WTC11 (cell line): ENCODE data around the gene RPS6KC1. TPM values are rescaled to one million over a fixed set of nuclear protein-coding genes. Genes with fewer than 3 reads are reported as not detected.

Experiments
- ATAC-seq: fragments of 200-7000 bp; cut with Tn5 transposase; 2 replicates; pipeline ENCODE4 v1.10.0; 2021; ENCODE audit warnings: mild to moderate bottlenecking, moderate library complexity
- CTCF ChIA-PET: fragments of 300-600 bp; sonication (Branson Sonifier 250); formaldehyde crosslinking; loops from one replicate; lab custom pipeline; 2021; ENCODE audit warnings: antibody characterized with exemption; lab: Charles Lee
- POLR2A ChIA-PET: fragments of 350-600 bp; sonication (Branson Sonifier 250); formaldehyde crosslinking; loops from one replicate; lab custom pipeline; 2021; ENCODE audit warnings: antibody characterized with exemption; lab: Charles Lee
- DNase-seq: peaks from one replicate; pipeline ENCODE4 v3.0.0; 2021; ENCODE audit warnings: low spot score
- H3K27ac Mint-ChIP-seq: 2 replicates; pipeline ENCODE4 v1.8.0; 2021; ENCODE audit warnings: mixed read lengths
- H3K27me3 Mint-ChIP-seq: 2 replicates; pipeline ENCODE4 v1.8.0; 2021; ENCODE audit warnings: low read depth, mild to moderate bottlenecking, moderate library complexity, mixed read lengths
- H3K36me3 Mint-ChIP-seq: 2 replicates; pipeline ENCODE4 v1.8.0; 2021; ENCODE audit warnings: mixed read lengths
- H3K4me1 Mint-ChIP-seq: 2 replicates; pipeline ENCODE4 v1.8.0; 2022; ENCODE audit warnings: mixed read lengths
- H3K4me3 Mint-ChIP-seq: 2 replicates; pipeline ENCODE4 v1.8.0; 2021; ENCODE audit warnings: mild to moderate bottlenecking, moderate library complexity, mixed read lengths
- H3K9me3 Mint-ChIP-seq: 2 replicates; pipeline ENCODE4 v1.8.0; 2021; ENCODE audit warnings: mixed read lengths
- ATF1 ChIP-seq: sonication (generic); formaldehyde crosslinking; IDR thresholded peaks from 2 replicates; pipeline ENCODE4 v1.8.1; 2023; ENCODE audit warnings: mild to moderate bottlenecking, moderate library complexity, missing genetic modification reagents
- CBFB ChIP-seq: sonication (generic); formaldehyde crosslinking; IDR thresholded peaks from 2 replicates; pipeline ENCODE4 v1.8.1; 2022; ENCODE audit warnings: mild to moderate bottlenecking, low read depth, missing genetic modification reagents
- FOXK1 ChIP-seq: sonication (generic); formaldehyde crosslinking; IDR thresholded peaks from 2 replicates; pipeline ENCODE4 v1.8.0; 2022; ENCODE audit warnings: mild to moderate bottlenecking, moderate library complexity, missing genetic modification reagents
- GRHL2 ChIP-seq: fragments of 250-450 bp; sonication (Bioruptor Pico); IDR thresholded peaks from 2 replicates; pipeline ENCODE4 v1.8.0; 2022; ENCODE audit warnings: mild to moderate bottlenecking, moderate library complexity; ENCODE audit not compliant: insufficient replicate concordance, severe bottlenecking
- MXD4 ChIP-seq: fragments of 250-450 bp; sonication (Bioruptor Pico); IDR thresholded peaks from 2 replicates; pipeline ENCODE4 v1.8.0; 2021; ENCODE audit warnings: mild to moderate bottlenecking, moderate library complexity, borderline replicate concordance
- NFE2L1 ChIP-seq: sonication (generic); formaldehyde crosslinking; IDR thresholded peaks from 2 replicates; pipeline ENCODE4 v1.8.1; 2023; ENCODE audit warnings: missing genetic modification reagents
- NFYB ChIP-seq: sonication (generic); formaldehyde crosslinking; conservative IDR thresholded peaks from 2 replicates; pipeline ENCODE4 v1.8.0; 2022; ENCODE audit warnings: low read depth, missing genetic modification reagents
- NR3C1 ChIP-seq: sonication (generic); formaldehyde crosslinking; conservative IDR thresholded peaks from 2 replicates; pipeline ENCODE4 v1.8.1; 2023; ENCODE audit warnings: low read depth, mild to moderate bottlenecking, missing genetic modification reagents
- TEAD4 ChIP-seq: sonication (generic); formaldehyde crosslinking; IDR thresholded peaks from 2 replicates; pipeline ENCODE4 v1.8.0; 2022; ENCODE audit warnings: mild to moderate bottlenecking, missing genetic modification reagents
- TP53 ChIP-seq: sonication (generic); formaldehyde crosslinking; IDR thresholded peaks from 2 replicates; pipeline ENCODE4 v1.8.1; 2023; ENCODE audit warnings: mild to moderate bottlenecking, missing genetic modification reagents
- ZNF416 ChIP-seq: fragments of 250-450 bp; sonication (Bioruptor Pico); IDR thresholded peaks from 2 replicates; pipeline ENCODE4 v1.9.0; 2021; ENCODE audit warnings: mild to moderate bottlenecking, inconsistent platforms
- total RNA-seq: library from RNA; stranded (reverse); gene quantifications from 3 replicates; pipeline ENCODE4 v1.2.3, GENCODE V29; 2021
- TF ChIP-seq, protein P1 (sequence below): fragments of 250-450 bp; sonication (Bioruptor Pico); IDR thresholded peaks from 2 replicates; pipeline ENCODE4 v1.9.0; 2021; ENCODE audit warnings: mild to moderate bottlenecking
- TF ChIP-seq, protein P2 (sequence below): sonication (generic); formaldehyde crosslinking; IDR thresholded peaks from 2 replicates; pipeline ENCODE4 v1.8.0; 2023; ENCODE audit warnings: missing genetic modification reagents, mild to moderate bottlenecking, borderline replicate concordance
- TF ChIP-seq, protein P3 (sequence below): sonication (generic); formaldehyde crosslinking; IDR thresholded peaks from 2 replicates; pipeline ENCODE4 v1.8.1; 2023; ENCODE audit warnings: mild to moderate bottlenecking, missing genetic modification reagents, moderate library complexity
- TF ChIP-seq, protein P4 (sequence below): sonication (generic); formaldehyde crosslinking; IDR thresholded peaks from 2 replicates; pipeline ENCODE4 v1.8.0; 2022; ENCODE audit warnings: mild to moderate bottlenecking, missing genetic modification reagents
- TF ChIP-seq, protein P5 (sequence below): fragments of 250-450 bp; sonication (Bioruptor Pico); IDR thresholded peaks from 2 replicates; pipeline ENCODE4 v1.9.0; 2021; ENCODE audit warnings: mild to moderate bottlenecking, borderline replicate concordance

Gene RPS6KC1
- total RNA-seq, 1 experiment from 2014 or later, result 17.4 TPM

DNA sequence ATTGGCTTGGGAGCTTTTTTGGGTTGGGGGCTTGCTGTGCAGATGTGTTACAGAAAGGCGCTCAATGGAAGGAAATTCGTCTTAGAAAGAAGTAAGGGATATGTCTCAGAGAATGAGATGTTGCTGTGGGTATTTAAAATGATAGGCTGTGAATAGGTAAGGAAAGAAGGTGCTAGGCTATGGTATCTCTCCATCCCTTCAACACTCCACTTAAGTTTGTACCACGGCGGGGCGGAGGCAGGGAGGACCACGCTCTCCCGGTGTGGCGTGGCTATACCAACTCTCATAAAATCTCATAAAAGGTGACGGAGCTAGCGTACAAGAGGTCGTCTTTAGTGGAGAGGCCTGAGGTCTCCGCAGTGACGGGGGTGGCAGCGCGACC is 305 bp upstream of the RPS6KC1 start (continued):
- TF ChIP-seq FOXK1, result no peak
- TF ChIP-seq TP53, result no peak
- TF ChIP-seq, protein P1, sequence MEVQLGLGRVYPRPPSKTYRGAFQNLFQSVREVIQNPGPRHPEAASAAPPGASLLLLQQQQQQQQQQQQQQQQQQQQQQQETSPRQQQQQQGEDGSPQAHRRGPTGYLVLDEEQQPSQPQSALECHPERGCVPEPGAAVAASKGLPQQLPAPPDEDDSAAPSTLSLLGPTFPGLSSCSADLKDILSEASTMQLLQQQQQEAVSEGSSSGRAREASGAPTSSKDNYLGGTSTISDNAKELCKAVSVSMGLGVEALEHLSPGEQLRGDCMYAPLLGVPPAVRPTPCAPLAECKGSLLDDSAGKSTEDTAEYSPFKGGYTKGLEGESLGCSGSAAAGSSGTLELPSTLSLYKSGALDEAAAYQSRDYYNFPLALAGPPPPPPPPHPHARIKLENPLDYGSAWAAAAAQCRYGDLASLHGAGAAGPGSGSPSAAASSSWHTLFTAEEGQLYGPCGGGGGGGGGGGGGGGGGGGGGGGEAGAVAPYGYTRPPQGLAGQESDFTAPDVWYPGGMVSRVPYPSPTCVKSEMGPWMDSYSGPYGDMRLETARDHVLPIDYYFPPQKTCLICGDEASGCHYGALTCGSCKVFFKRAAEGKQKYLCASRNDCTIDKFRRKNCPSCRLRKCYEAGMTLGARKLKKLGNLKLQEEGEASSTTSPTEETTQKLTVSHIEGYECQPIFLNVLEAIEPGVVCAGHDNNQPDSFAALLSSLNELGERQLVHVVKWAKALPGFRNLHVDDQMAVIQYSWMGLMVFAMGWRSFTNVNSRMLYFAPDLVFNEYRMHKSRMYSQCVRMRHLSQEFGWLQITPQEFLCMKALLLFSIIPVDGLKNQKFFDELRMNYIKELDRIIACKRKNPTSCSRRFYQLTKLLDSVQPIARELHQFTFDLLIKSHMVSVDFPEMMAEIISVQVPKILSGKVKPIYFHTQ, result no peak
- 0 out of 2 replicates have a peak, but pooled peaks have one; percentile 24 for TF ChIP-seq ZNF416 (CRISPR knock-in tag)
- TF ChIP-seq, protein P2, sequence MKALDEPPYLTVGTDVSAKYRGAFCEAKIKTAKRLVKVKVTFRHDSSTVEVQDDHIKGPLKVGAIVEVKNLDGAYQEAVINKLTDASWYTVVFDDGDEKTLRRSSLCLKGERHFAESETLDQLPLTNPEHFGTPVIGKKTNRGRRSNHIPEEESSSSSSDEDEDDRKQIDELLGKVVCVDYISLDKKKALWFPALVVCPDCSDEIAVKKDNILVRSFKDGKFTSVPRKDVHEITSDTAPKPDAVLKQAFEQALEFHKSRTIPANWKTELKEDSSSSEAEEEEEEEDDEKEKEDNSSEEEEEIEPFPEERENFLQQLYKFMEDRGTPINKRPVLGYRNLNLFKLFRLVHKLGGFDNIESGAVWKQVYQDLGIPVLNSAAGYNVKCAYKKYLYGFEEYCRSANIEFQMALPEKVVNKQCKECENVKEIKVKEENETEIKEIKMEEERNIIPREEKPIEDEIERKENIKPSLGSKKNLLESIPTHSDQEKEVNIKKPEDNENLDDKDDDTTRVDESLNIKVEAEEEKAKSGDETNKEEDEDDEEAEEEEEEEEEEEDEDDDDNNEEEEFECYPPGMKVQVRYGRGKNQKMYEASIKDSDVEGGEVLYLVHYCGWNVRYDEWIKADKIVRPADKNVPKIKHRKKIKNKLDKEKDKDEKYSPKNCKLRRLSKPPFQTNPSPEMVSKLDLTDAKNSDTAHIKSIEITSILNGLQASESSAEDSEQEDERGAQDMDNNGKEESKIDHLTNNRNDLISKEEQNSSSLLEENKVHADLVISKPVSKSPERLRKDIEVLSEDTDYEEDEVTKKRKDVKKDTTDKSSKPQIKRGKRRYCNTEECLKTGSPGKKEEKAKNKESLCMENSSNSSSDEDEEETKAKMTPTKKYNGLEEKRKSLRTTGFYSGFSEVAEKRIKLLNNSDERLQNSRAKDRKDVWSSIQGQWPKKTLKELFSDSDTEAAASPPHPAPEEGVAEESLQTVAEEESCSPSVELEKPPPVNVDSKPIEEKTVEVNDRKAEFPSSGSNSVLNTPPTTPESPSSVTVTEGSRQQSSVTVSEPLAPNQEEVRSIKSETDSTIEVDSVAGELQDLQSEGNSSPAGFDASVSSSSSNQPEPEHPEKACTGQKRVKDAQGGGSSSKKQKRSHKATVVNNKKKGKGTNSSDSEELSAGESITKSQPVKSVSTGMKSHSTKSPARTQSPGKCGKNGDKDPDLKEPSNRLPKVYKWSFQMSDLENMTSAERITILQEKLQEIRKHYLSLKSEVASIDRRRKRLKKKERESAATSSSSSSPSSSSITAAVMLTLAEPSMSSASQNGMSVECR (CRISPR knock-in tag), result no peak
- TF ChIP-seq MXD4 (CRISPR knock-in tag), result no peak
- TF ChIP-seq CBFB (CRISPR knock-in tag), result no peak
- no peak for TF ChIP-seq GRHL2 (CRISPR knock-in tag)
- TF ChIP-seq, protein P3, sequence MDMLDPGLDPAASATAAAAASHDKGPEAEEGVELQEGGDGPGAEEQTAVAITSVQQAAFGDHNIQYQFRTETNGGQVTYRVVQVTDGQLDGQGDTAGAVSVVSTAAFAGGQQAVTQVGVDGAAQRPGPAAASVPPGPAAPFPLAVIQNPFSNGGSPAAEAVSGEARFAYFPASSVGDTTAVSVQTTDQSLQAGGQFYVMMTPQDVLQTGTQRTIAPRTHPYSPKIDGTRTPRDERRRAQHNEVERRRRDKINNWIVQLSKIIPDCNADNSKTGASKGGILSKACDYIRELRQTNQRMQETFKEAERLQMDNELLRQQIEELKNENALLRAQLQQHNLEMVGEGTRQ (CRISPR knock-in tag), result no peak
- TF ChIP-seq, protein P4, sequence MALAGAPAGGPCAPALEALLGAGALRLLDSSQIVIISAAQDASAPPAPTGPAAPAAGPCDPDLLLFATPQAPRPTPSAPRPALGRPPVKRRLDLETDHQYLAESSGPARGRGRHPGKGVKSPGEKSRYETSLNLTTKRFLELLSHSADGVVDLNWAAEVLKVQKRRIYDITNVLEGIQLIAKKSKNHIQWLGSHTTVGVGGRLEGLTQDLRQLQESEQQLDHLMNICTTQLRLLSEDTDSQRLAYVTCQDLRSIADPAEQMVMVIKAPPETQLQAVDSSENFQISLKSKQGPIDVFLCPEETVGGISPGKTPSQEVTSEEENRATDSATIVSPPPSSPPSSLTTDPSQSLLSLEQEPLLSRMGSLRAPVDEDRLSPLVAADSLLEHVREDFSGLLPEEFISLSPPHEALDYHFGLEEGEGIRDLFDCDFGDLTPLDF, result no peak
- TF ChIP-seq TEAD4, result no peak
- TF ChIP-seq, protein P5, sequence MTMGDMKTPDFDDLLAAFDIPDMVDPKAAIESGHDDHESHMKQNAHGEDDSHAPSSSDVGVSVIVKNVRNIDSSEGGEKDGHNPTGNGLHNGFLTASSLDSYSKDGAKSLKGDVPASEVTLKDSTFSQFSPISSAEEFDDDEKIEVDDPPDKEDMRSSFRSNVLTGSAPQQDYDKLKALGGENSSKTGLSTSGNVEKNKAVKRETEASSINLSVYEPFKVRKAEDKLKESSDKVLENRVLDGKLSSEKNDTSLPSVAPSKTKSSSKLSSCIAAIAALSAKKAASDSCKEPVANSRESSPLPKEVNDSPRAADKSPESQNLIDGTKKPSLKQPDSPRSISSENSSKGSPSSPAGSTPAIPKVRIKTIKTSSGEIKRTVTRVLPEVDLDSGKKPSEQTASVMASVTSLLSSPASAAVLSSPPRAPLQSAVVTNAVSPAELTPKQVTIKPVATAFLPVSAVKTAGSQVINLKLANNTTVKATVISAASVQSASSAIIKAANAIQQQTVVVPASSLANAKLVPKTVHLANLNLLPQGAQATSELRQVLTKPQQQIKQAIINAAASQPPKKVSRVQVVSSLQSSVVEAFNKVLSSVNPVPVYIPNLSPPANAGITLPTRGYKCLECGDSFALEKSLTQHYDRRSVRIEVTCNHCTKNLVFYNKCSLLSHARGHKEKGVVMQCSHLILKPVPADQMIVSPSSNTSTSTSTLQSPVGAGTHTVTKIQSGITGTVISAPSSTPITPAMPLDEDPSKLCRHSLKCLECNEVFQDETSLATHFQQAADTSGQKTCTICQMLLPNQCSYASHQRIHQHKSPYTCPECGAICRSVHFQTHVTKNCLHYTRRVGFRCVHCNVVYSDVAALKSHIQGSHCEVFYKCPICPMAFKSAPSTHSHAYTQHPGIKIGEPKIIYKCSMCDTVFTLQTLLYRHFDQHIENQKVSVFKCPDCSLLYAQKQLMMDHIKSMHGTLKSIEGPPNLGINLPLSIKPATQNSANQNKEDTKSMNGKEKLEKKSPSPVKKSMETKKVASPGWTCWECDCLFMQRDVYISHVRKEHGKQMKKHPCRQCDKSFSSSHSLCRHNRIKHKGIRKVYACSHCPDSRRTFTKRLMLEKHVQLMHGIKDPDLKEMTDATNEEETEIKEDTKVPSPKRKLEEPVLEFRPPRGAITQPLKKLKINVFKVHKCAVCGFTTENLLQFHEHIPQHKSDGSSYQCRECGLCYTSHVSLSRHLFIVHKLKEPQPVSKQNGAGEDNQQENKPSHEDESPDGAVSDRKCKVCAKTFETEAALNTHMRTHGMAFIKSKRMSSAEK, result no peak
- TF ChIP-seq NFE2L1 (CRISPR knock-in tag), result no peak

DNA sequence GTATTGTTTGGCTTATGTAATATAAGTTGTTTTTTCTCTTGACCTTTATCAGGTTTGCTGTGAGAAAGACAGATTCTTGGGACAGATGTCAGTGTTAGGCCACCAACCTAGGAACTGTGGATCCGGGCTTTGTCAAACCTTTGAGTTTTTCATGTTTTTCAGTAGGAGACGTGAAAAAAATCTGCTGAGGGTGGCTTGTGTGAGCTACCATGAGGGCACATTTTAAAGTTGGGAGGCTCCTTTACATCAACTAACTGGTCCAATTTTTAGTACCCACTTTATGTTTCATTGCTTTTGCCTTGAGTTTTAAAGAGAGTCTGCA is 801 bp downstream of the RPS6KC1 start:
- CTCF ChIA-PET, result interaction anchor here (1.3 kb wide), 1 partner anchor 302 kb away, joined by 5 read pairs; no protein-coding TSS in a partner anchor
- POLR2A ChIA-PET, result no interaction called here
- H3K4me1 Mint-ChIP-seq, result peaks cover 38% of the 10 kb centered on the region
- DNase-seq, result no peak
- no peaks in the 10 kb centered on the region for H3K27me3 Mint-ChIP-seq
- peak overlapping the region; percentile 97 for H3K4me3 Mint-ChIP-seq
- H3K27ac Mint-ChIP-seq, result no peak overlapping the region
- TF ChIP-seq ATF1 (CRISPR knock-in tag) (no peak), NR3C1 (CRISPR knock-in tag) (no peak), NFYB (CRISPR knock-in tag) (no peak)
- H3K9me3 Mint-ChIP-seq, result peaks cover 9% of the 10 kb centered on the region
- ATAC-seq, result no peak
- peaks cover 2% of the 10 kb centered on the region; the same call in 1 of the 2 replicates for H3K36me3 Mint-ChIP-seq
